ENCODE results near the gene RALGPS1.

The RALGPS1 gene

DNA sequence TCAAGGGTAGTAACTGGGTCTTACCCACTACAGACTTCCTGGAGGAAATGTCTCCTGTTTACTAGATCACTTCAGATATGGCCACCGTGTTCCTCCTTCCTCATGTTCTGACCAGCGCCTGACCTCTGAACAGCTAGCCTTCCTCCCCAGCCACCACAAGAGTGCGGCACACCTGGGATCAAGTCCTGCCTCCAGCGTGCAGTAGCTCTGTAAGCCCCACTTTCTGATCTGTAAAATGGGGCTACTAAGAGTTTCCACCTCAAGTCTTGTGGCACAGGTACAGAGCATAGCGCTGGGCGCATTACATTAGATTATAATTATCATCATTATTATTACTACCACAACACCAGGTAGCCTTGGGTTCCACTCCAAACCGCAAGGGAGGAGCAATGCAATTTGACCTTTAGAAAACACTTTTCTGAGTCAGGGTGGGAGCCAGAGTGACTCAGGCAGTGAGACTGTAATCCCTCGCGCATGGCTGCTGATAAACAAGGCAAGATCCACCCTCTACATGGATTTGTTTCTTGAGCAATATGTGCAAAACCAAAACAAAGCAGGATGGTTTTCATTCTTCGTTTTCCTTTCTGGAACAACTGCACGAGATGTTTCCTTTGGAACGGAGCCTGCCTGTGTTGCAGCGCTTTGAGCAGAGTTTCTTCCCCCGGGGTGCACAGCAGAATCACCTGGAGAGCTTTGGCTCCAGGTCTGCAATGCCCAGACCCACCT lies 272.8 kb downstream of the RALGPS1 start:
- no peak for DNase-seq (ENCODE audit: low read depth)

- no peak for DNase-seq (ENCODE audit: low read depth)
Observed at GRCh38 chr9:127188396-127188795, 273.8 kb downstream of the RALGPS1 start.

DNA sequence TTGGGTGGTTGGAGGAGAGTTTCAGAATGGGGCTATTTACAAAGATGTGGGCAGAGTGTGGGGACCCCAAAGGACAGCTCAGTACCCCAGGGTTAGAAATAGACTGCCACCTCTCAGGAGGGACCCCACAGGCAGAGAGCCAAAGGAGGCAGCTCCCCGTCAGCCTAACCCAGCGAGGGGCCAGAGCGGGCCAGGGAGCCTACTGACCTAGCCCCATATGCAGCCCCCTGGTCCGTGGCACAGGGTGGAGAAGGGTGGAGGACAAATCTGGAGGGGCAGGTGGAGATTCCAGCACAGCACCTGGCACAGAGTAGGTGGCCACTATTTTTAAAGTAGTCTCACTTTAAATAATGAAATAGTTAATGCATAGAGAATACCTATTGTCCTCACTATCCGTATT lies 275.0 kb downstream of the RALGPS1 start:
- DNase-seq (ENCODE audit: low read depth), result no peak

- no peak for DNase-seq (ENCODE audit: low read depth)
Observed at GRCh38 chr9:127192744-127193143, 278.2 kb downstream of the RALGPS1 start.

- DNase-seq (ENCODE audit: low read depth), result no peak
Observed at GRCh38 chr9:127193483-127193882, 278.9 kb downstream of the RALGPS1 start.

GRCh38 chr9:127194881-127195713 lies 280.5 kb downstream of the RALGPS1 start:
- no peak for DNase-seq (ENCODE audit: low read depth)

GRCh38 chr9:127195976-127196825 lies 281.6 kb downstream of the RALGPS1 start:
- no peak for DNase-seq (ENCODE audit: low read depth)

DNA sequence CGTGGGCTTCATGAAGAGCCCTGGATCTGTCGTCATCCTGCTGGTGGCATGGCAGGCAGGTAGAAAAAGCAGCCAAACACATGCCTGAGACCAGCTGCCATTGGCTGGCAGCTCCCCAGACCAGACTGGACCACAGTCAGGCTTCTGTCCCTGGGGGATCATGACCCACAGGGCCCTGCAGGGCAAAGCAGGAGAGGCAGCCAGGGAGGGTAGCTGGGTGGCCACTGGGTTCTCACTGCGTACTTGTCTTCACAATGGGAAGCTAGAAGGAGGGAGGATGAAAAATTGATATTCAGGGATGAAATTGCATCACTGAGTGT lies 282.2 kb downstream of the RALGPS1 start:
- DNase-seq (ENCODE audit: low read depth), result no peak

GRCh38 chr9:127197186-127197860 lies 282.7 kb downstream of the RALGPS1 start:
- no peak for DNase-seq (ENCODE audit: low read depth)

GRCh38 chr9:127197861-127198430 lies 283.4 kb downstream of the RALGPS1 start:
- no peak for DNase-seq (ENCODE audit: low read depth)

- DNase-seq (ENCODE audit: low read depth), result no peak
Observed at GRCh38 chr9:127198587-127198986, 284.0 kb downstream of the RALGPS1 start.

DNA sequence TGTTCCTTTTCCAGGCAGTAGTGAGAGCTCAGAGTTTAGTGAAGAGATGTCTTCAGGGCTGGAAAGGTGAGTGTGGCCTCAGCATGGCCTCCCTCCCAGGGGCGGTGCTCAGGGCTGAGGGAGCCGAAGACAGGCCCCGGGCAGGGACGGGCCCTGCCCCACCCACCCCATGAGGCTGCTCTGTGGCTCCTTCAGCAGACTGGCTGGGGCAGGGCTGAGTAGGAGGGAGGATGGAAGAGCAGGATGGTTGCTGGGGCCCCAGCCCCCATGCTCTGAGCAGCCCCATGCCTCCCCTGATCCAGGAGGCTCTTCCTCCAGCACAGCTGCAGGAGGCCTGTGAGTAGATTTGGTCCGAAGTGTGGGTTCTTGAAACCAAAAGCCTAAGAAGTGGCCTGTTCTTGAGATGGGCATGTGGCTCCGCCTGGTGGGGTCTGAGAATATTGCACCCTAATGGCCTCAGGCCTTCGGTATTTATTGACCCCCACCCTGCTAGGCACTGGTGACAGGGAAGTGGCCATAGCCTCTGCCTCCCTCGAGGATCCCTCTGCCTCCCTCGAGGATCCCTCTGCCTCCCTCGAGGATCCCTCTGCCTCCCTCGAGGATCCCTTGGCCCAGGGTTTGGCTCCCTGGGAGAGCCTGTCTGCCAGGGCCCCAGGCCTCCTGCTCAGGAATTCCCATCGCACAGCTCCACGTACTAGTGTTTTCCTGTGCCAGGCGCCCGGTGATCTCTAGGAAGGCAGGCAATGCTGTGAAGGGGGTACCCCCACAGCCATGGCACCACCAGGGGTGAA lies 284.6 kb downstream of the RALGPS1 start:
- peak; percentile 66 for DNase-seq (ENCODE audit: low read depth)

DNA sequence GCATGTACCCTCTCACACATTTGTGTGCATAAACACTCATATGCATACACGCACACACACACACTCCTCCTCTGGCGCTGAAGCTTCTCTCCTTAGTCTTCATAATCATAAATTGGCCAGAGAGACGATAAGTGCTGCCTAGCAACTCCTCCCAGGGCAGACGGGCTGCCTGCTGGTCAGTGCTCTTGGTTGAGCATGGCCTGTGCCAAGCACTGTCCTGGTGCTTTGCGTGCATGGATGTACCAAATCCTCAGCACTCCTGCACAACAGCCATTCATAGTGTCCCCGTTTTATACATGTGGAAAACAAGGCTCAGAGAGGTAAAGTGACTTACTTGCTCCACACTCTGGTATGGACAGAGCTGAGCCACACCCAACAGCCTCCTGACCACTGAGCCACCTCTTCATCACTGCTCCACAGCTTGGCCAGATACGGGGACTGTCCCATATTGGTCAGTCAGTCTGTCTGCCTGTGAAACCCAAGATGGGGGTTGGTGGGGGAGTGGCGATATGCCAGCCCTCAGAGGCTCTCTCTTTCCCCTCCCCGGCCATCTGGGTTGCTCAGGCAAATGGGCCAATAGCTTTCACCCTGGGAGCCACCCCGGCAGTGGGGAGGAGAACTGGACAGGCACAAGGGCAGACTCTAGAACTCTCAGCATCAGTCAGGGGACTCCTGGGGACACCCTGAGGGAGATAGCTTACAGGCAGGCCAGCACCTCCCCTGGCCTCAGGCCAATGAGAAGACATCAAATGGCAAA lies 285.7 kb downstream of the RALGPS1 start:
- no peak for DNase-seq (ENCODE audit: low read depth)

DNA sequence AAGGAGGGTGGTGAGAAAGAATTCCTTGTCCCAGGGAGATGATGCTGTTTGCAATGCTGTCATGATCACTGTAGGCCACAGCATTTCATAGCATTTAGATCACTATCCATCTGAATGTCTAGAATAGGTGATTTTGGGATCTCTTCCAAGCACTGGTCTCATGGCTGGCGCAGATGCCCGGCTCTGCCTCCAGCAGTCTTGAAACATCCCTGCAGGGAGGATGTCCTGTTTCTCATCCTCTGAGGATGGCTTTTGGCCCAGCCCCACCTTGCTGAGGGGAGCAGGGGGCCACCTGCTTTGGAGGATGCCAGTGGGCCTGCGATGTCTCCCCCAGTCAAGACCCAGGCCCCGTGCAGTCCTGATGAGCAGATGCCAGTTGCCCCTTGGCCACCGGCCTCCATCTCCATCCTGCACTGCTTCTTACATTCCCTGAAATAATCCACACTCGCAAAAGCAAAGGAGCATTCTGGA lies 286.5 kb downstream of the RALGPS1 start:
- no peak for DNase-seq (ENCODE audit: low read depth)

DNA sequence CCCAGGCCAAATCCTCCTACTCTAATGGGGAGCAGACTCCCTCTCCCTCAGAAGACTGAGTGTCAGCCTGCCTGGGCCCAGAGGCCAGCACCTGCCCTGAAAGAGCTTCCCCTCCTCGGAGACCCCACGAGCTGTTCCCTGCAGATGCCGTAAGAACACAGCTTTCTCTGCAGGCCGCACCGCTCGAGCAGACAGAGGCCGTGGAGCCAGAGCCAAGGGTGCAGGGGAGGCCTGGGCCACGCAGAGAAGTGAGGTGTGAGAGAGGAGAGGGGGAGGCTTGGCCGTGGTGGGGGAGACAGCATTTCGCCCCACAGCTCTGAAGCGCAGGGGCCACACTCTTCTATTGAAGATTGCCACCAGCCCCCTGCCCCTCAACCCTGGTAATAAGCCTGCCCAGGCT lies 287.1 kb downstream of the RALGPS1 start:
- no peak for DNase-seq (ENCODE audit: low read depth)

- no peak for DNase-seq (ENCODE audit: low read depth)
Observed at GRCh38 chr9:127202461-127203169, 288.0 kb downstream of the RALGPS1 start.

GRCh38 chr9:127203681-127204327 lies 289.2 kb downstream of the RALGPS1 start:
- DNase-seq (ENCODE audit: low read depth), result no peak

GRCh38 chr9:127204771-127205470 lies 290.3 kb downstream of the RALGPS1 start:
- no peak for DNase-seq (ENCODE audit: low read depth)
